Measurements from ENCODE around the gene CCDC127.

GRCh38 chr5:160921-161802 lies 56.8 kb downstream of the CCDC127 start:
- TF ChIP-seq YY1 (IDR thresholded peaks at IDR 0.05; ENCODE audit: insufficient read depth, insufficient read length), result no peak
- TF ChIP-seq ZNF274 (IDR thresholded peaks at IDR 0.05; ENCODE audit: low read depth, low read length), result no peak
